NCI-H69 (cell line): Measurements from ENCODE around the gene CLTCL1.

ENCODE experiments used
- DNase-seq: peaks from one replicate; lab custom pipeline; 2025; lab: John Stamatoyannopoulos, UW

The CLTCL1 gene

GRCh38 chr22:19195796-19196731 lies 95.5 kb downstream of the CLTCL1 start:
- no peak for DNase-seq

GRCh38 chr22:19194766-19195536 lies 96.6 kb downstream of the CLTCL1 start:
- DNase-seq = no peak

DNA sequence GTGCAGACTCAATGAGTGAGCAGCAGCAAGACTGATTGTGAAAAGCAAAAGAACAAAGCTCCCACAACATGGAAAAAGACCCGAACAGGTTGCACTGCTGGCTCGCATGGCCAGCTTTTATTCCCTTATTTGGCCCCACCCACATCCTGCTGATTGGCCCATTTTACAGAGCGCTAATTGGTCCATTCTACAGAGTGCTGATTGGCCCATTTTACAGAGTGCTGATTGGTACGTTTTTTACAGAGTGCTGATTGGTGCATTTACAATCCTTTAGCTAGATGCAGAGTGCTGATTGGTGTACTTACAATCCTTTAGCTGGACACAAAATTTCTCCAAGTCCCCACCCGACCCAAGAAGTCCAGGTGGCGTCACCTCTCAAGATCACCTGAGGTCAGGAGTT lies 97.6 kb downstream of the CLTCL1 start:
- no peak for DNase-seq

DNA sequence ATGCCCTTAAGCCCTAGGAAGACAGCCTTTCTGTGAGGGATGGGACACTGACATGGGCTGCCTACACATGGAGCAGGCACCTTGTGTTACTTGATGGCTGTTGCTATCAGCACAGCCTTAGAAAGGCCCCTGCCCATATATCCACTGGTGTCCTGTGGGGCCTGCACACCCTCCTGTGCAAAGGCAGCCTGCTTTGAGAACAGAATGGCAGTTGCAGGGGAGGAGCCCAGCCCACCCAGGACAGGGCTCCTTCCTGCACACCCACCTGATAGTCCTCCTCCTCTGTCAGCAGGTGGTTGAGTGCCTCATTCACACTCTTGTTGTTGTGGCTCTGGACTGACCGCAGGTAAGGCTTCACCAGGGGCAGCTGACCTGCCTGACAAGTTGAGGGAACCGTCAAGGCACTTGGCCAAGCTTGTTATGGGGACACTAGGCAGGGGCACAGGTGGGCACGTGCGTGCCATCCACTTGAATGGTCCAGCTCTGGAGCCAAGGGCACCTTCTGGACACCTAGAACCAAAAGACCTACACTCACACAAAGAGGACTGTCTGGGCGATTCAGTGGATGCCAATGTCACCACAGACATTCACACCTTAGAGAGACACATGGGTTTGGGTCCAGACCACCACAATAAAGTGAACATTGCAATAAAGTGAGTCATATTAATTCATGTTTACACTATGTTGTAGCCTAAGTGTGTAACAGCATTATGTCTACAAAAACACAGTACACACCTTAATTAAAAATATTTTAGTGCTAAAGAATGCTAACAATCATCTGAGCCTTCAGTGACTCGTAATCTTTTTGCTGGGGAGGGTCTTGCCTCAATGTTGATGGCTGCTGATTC lies 103.6 kb downstream of the CLTCL1 start:
- DNase-seq = no peak

DNA sequence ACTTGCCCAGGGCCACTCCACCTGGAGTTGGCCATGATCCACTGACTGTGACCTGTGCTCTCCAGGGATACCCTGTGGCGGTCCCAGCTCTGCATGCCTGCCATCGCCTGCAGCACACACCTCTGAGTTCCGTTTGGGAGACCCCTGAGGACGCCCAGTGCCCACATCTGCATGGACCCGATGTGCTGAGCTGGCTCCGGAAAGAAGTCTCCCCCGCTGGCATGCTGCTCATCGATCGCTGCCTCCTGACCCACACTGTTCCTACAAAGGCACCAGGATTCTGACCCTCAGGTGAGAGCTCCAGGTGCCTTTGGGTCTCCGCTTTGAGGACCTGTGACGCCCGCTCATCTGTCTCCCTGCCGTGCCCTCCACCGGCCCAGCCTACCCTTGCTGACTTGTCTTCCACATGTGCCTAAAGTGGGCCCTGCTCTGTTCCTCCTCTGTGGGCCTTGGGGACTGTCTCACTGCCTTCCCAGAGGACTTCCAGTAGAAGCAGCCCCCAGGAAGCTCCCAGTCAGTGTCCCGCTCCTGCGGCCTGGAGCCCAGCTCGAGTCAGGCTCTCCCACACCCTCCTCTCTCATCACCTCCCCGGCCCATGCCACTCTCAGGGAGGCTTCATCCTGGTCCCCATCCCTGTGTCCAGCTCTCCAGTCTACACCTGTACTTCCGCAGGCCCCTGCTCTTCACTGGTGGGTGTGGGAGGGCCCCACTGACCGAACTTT lies 107.1 kb downstream of the CLTCL1 start:
- DNase-seq = no peak

- DNase-seq = no peak
These were observed 108.3 kb downstream of the CLTCL1 start for GRCh38 chr22:19183216-19183615.

DNA sequence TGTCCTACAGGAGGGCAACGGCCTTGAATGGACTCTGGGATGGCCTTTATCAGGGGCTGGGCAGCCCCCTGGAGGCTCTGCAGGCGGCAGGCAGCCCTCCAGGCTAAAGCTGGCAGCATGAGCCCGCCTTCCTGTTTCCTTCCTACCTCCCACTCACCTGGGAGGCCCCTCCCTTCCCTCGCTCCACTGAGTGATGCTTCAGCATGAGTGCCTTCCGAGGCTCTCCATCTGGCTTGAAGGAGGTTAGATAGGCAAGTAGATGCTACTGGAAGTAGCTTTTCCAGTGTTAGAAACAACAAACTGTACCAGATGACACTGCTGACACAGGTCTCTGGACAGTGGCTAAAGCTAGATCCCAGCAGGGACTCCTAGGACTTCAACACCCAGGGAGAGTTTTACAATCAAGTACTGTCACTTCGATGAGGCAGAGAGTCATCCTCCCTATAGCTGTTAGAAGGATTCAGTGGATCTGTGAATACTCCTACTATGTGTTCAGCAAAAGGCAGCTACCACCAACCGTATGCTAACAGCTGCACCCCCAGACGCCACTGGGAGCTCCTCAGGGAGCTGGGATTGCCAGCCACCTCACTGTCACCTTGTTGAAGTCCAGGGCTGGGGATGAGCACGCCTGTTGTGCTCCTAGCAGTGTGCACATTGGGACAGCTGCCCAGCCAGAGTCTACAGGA lies 108.9 kb downstream of the CLTCL1 start:
- DNase-seq = no peak

DNA sequence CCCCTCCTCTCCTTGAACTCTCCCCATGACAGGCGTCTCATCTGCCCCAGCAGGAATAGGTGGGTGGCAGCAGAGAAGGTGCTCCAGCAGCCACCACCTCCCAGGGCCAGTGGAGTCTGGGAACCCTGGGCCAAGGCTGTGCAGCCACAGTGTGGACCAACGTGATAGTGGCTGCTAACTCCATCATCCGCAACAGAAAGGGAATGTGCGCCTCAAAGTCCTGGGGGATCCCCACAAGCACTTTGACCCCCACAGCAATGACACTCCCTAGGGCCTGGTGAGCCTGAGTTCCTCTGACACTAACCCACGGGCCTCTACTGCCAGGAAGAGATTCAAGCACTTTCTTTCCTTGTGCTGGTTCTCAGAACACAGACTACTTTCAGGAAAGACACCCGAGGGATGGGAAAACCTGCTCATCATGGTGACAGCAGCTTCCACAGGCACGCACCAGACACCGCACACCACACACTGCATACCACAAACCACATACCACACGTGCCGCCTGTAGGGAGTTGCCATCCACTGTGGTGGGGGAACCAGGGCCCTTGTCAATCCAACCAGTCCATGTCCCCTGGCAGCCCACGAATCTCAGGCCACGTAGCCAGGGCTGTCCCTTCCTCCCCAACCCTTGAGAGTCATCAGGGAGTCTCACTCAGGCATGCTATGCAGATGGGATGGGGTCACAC lies 109.6 kb downstream of the CLTCL1 start:
- no peak for DNase-seq

- DNase-seq = no peak
These were observed 110.6 kb downstream of the CLTCL1 start for GRCh38 chr22:19180740-19181410.

DNA sequence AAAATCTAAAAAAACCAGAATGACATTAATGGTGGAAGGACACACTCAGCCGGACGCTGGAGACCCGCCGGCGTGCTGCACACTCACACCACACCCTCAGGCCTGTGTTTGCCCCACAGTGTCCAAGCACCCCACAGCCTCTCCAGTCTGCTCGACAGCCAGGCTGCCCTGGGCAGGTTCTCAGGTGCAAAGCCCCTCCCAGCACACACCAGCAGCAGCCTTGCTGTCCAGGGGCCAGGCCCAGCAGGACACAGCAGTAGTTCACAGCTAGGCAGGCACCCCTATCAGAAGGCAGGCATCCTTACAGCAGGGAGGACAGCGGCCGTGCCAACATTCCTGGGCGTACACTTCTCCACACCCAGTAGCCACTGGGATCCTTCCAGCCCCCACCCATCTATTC lies 111.3 kb downstream of the CLTCL1 start:
- no peak for DNase-seq

- DNase-seq = peak; percentile 86
These were observed 111.9 kb downstream of the CLTCL1 start for GRCh38 chr22:19179497-19180048.

- peak; percentile 95 for DNase-seq
These were observed 112.6 kb downstream of the CLTCL1 start, which contains the start of gene SLC25A1 for GRCh38 chr22:19178657-19179496. Gene SLC25A1 (minus strand): TSS chr22:19178736. CDS start chr22:19178673, 63 bp downstream.

DNA sequence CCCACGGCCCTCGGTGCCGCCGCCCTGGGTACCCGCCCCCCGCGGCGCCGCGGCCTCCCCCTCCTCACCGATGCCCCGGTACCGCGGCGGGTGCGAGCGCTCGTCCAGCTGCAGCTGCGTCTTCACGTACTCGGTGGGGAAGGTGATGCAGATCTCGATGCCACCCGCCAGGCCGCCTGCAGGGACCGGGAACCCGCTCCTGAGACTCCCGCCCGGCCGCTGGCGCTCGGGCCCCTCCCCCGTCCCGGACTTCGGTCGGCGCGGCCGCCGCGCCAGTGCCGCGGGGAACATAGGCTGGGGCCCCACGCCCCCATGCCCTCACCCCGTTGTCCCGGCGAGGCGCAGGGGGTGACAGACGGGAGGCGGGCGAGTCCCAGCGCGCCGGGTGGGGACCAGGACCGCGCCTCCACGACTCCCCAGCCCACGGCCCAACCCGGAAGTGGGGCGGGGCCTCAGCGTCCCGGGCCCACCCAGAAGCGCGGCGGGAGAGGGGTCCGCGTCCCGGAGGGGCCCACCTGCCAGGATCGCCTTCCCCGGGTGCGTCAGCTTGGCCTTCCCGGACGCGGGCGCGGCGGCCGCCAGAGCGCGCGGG lies 113.4 kb downstream of the CLTCL1 start:
- peak; percentile 85 for DNase-seq

- DNase-seq = no peak
These were observed 114.1 kb downstream of the CLTCL1 start for GRCh38 chr22:19177164-19178064.

DNA sequence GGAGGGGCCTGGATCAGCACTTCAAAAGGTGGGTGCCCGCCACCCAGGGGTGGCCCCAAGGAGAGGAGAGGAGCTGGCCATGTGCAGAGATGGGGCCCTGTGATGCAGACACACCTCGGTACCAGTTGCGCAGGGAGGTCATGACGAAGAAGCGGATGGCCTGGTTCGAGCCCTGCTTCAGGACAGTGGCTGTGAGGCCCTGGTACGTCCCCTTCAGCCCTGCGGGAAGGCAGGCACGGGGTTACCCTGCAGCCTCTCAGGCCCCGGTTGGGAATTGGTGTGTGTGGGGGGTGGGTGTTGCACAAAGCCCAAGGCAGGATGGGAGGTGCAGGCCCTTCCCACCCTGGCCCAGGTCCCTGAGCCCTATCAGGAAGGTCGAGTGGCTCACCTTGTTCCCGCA lies 114.8 kb downstream of the CLTCL1 start:
- DNase-seq = no peak

- no peak for DNase-seq
These were observed 115.3 kb downstream of the CLTCL1 start for GRCh38 chr22:19176175-19176643.
